SIG-M5 treated with dmso at 0.1 percent for 504 hours (cell line): Measurements from ENCODE around the gene PCNX1.
"Not testable (repeated sequence)": the region's sequence is repeated elsewhere in the genome, so short reads cannot be mapped to it uniquely, and the experiment has no call there.

Source experiments
- DNase-seq: peaks from one replicate; lab custom pipeline; 2025; ENCODE audit not compliant: unreplicated experiment; lab: John Stamatoyannopoulos, UW

Gene PCNX1

DNA sequence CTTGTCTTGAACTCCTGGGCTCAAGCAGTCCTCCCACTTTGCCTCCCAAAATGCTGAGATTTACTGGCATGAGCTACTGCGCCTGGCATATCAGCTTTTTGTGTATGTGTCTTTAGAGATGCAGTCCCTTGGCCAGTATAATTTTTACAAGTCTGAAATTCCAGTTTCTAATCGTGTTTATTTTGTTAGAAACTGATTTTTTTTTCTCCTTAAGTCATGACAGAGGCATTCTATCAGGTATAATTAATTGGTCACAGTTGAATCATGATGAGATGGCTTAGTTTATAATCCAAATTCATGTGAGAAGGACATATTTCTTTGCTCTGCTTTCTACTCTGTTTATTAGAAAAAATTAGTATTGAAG is 98.9 kb downstream of the PCNX1 start:
- DNase-seq, result no peak

DNA sequence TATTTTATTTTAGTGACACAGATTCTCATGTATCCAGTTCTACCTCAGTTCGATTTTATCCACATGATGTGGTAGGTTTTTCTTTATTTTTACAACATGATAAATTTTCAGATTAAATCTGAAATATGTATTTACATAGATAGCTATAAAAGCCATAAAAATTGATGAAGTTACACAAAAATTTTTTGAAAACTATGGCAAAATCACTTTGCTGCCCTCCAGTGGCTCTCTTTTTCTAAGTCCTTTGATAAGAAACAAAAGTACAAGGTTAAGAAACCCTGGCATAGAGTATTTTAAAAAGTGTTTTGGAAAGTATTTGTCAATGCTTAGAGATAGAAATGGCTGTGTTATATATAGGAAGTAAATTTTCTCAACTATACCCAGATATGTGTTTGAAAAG is 104.2 kb downstream of the PCNX1 start:
- no peak for DNase-seq

DNA sequence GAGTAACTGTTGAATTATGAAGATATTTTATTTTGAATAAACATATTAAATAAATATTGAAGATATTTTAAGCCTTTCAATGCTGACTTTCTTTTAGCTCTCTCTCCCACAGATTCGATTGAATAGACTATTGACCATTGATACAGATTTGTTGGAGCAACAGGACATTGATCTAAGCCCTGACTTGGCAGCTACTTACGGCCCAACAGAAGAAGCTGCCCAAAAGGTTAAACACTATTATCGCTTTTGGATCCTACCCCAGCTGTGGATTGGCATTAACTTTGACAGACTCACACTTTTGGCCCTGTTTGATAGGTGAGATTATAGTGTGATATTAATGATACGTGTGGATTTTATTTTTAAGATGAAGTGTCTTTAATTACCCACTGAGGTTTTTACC is 105.6 kb downstream of the PCNX1 start:
- DNase-seq, result no peak

DNA sequence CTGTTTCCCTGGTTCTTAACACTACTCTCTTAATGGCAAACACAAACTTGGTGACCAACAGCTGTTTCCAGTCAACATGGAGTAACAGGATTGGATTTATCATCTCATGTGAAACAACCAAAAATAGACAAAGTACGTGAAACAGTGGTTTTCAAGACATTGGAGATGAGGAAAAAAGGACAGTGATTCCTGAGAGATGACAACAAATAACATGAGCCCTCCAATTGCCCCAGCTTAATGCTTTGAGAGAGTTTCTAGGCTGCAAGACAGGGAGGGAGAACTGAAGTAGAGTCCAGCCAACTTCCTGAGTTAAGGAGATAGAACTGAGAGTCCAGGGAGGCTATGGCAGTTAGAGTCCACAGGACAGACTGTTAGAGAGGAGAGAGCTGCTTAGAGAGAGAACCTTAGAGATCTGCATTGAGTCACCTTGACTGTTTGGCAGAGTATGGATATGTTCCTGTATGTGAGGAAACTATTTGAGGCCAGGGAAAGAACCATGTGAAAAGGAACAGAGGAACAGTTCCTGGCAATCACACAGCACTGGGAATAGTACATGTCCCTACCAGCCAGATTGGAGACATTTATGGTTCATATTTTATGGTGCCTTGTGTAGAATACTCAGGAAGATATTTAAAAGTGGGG is 106.4 kb downstream of the PCNX1 start:
- DNase-seq, result no peak

DNA sequence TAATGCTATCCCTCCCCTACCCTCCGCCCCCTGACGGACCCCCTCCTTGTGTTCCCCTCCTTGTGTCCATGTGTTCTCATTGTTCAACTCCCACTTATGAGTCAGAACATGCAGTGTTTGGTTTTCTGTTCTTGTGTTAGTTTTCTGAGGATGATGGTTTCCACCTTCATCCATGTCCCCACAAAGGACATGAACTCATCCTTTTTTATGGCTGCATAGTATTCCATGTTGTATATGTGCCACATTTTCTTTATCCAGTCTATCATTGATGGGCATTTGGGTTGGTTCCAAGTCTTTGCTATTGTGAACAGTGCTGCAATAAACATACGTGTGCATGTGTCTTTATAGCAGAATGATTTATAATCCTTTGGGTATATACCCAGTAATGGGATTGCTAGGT is 112.7 kb downstream of the PCNX1 start:
- not testable (repeated sequence) for DNase-seq

DNA sequence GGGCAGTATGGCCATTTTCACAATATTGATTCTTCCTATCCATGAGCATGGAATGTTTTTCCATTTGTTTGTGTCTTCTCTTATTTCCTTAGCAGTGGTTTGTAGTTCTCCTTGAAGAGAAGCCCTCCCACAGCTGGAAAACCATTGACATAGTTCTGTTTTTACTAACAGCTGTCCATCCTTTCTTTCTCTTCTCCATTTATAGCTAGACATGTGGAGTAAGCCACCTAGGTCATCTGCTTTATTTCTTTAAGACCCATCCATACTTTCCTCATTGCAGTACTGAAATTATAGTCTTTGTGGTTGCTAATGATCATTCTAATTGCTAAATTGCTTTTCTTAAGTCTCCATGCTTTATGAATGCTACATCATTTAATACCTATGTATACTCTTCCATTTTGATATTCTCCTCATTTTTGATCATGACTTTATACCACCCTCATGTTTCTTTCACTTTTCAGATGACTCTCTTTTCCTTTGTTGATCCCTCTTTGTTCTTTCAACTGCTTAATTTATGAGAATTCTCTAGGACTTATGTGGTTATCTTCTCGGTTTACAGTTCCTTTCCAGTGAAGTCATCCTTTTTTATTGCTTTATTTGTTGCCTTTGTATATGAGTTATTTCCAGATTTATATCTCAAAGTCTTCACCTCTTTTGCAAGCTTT is 114.2 kb downstream of the PCNX1 start:
- DNase-seq, result no peak

DNA sequence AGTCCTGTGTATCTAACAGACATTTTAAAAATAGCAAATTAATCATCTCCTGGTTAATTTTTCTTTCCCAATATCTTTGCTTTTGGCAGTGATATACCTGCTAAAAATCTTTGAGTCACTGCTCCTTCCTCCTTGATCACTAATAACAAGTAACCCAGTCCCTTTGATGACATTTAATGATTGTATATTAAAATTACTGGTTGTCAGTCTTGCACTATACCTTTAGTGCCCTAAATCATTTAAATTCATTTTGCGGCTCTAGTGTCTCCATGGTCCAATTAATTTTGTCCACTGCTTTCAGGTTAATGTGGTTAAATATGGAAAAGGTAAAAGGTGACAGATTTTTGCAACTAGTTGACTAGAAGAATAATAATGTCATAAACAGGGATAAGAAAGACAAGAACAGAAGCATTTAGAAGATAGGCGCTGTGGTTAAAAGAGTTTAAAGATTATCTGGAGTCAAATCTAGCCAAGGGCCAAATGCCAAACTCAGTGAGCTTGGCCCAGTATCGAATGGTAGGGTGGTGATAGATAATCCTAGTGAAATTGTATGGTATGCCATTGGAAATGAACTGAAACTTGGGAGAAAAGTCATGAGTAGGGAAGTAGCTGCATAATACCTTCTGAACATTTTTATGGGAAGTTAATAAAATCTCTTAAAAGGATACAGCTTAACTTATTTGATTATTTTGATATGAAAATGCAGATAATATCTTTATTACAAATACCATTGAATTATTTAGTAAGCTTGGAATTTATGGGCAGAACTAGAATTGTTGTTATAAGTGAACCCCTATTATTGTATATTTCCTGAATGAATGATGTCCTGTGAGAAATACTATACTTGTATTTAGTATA is 115.0 kb downstream of the PCNX1 start:
- no peak for DNase-seq

DNA sequence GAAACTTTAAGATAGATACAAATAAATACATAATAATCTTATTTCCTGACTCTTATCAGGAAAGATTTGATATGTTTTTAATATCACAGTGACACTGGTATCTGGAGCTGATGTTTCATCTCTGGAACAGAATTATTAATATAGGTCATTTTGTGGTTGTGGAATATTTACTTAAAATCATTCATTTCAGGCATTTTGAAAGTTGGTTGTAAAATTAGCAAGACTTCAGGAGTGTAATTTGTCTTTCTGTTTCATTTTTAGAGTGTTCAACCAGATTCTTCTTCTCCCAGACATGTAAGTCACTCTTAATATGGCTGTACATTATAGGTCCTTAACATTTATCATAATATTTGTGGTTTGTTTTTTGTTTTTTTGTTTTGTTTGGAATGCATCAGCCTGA is 115.7 kb downstream of the PCNX1 start:
- no peak for DNase-seq

DNA sequence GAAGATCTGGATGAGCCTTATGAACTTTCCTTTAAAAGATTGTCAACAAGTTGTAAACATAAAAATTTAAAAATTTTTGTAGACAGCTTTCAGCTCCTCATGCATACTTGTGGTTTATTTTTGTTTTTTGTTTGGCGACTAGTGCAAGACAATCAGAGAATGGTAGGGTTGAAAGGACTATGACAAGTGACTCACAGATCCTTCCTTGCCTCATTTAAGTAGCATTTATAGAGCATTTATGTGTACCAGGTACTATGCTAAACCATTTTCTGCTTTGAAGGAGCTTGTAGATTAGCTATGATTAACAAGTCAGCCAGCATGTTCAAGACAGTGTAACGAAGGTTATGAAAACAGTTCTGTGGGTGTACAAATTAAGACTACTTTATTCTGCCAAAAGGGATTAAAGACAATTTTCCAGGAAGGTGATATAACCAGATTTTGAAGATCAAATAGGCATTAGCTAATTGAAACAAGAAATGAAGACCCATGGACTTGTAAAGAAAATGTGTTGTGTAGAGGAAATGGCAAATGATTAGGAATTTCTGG is 122.0 kb downstream of the PCNX1 start:
- DNase-seq, result no peak

DNA sequence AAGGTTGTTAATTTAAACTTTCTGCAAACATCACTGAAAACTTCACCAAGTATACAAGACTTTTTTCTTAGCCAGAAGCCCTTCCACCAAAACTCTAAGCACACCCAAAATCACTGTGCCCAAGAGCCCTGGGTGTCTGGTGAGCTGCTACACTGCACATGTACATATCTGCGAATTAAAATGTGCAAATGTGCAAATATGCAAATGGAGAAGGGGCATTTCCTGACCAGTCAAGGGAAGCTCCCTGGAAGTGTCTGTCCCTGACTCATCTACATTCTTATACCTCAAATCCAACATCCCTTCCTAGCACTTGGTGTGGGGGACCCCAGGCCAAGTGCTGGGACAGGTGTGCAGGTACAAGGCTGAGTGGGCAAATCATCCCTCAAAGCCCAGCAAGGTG is 123.7 kb downstream of the PCNX1 start:
- DNase-seq, result no peak

DNA sequence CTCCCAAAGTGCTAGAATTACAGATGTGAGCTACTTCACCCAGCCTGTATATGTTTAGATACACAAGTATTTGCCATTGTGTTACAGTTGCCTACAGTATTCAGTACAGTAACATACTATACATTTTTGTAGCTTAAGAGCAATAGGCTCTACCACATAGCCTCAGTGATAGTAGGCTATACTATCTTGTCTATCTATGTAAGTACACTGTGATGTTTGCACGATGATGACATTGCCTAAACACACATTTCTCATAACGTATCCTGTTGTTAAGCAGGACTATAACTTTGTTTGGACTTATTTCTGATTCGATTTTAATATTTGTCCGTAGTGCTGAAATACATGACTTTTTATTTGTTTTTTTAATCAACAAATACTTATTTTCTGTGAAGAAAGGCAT is 129.2 kb downstream of the PCNX1 start:
- no peak for DNase-seq

DNA sequence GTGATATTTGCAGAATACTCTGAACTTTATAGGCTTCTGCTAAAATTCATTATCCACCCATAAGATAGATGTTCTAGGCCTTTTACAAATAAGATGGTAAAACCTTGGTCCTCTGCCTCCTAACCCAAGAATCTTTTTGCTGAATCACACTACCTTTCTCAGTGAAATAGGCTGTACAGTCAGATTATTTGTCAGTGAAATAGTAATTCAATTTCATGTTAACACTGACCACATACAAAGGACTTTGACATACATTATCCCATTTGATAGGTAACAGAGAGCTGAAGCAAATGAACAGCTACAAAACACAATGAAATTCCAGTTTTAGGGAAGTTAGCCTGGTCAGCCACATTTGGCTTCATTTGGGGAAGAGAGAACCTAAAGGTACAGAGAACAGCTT is 141.1 kb downstream of the PCNX1 start:
- DNase-seq, result no peak

DNA sequence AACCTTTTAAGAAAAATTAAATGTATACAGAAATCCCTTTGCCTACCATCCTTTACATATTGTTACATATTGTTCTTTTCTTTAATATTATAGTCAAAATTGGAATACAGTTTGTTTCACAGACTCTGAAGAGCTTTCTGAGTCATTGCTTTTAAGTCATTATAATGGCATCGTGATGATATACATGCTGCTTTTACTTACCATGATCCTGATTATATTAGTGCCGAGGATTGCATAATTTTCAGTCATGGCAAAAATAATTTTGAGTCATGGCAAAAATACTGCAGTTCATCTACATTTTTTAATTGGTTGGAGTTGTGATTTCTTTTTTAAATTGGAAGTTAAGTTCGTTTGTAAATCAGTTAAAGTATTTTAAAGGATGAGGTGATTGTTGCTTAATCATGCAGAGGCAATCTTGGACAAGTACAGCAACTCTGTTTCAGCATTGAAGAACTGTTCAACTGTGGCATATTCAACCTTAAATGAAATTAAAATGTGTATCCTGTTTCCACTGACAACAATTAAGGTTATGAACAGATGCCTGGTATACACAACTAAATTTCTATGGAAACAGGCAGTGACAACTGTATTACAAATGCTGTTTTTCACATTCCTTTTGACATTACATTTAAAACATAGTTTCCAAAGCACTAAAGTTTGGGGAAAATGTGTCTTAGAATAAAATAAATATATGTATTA is 142.3 kb downstream of the PCNX1 start:
- no peak for DNase-seq

DNA sequence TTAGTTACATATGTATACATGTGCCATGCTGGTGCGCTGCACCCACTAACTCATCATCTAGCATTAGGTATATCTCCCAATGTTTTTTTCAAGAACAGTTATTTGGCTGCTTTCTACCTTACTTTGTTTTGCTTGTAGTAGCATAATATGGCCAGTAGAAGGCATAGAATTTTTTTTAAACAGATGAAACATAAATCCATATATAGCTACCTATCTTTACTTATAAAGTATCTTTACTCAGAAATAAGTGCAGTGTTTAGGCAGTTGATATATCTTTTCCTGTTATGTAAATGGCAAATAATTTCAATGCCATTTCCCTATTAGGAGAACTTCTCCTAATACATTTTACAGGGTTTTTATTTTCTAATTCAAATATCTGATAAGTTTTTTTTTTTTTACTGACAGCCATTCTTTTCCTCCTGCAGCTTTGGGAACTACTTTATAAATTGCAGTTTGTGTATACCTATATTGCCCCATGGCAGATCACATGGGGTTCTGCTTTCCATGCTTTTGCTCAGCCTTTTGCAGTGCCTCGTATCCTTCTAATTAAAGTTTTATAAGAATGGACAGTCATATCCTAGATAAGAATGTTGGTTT is 143.1 kb downstream of the PCNX1 start:
- DNase-seq, result no peak

DNA sequence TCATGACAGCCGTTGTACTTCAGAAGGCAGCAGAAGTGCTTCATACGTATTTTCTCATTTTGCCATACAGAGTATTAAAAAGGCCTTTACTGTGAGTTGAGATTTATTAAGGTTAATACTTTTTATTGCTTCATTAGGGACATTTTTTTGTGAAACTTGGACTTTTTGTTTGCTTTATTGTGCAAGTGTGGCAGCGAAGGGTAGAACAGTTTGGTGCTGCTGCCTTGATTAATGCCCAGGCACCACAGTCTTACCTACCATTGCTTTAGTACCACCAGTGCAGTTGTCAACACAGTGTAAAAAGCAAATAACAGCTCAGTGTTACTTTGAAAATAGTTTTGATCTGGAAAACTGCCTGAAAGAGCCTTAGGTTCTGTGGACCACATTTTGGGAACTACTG is 147.4 kb downstream of the PCNX1 start:
- DNase-seq, result no peak

DNA sequence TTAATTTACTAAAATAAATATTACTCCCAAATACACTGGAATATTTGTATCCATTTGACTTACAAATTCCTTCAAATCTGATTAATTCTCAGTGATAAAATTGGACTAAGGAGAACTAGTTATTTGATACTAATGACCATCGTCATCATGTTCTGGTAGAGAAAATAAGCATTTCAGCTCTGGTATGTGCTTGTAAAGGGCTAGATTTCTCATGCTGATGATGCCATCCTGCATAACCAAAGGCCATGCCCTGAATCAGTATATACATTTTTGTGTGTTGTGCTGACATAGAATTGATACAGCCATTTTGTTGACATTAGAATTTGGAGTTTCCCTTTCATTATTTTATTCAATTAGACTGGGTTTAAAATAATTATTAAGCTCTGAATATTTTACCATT is 148.9 kb downstream of the PCNX1 start:
- DNase-seq, result no peak

DNA sequence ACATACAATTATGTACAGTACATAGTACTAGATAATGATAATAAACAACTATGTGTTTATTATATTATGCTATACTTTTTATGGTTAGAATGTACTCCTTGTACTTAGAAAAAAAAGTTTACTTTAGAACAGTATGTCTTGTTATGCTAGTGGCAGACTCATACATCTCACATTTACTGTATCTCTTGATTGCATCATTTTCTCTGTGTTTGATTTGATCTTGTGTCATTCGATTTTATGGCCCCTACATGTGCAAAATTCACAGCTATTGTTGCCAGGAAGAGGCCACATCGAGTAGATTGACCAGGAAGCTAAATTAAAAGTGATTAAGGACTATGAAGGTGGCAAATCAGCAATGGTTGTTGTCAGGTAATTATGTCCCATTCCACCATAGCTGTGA is 153.0 kb downstream of the PCNX1 start:
- no peak for DNase-seq

DNA sequence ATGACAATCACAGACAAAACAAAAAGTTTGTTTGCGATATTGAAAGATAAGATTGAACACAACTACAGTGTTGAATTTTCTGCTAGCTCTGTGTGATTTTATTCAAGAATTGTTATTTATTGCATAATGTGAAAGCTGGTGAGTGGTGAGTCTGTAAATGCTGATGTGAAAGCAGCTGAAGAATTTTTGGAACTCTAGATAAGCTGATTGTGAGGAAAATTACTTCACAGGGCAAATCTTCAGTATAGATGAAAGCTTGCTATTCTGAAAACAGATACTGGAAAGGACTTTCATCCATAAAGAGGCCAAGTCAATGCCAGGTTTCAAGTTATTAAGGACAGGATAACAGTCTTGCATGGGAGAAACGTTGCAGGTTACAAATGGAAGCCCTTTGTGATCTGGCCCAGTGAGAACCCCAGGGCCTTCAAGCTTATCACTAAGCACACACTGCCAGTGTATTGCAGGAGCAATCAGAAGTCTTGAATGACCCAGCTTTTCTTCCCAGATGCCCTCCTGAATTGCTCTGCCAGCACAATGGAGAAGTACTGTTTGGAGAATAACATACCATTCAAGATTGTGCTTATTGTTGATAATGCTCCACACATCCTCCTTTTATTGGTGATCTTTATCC is 153.7 kb downstream of the PCNX1 start:
- no peak for DNase-seq

DNA sequence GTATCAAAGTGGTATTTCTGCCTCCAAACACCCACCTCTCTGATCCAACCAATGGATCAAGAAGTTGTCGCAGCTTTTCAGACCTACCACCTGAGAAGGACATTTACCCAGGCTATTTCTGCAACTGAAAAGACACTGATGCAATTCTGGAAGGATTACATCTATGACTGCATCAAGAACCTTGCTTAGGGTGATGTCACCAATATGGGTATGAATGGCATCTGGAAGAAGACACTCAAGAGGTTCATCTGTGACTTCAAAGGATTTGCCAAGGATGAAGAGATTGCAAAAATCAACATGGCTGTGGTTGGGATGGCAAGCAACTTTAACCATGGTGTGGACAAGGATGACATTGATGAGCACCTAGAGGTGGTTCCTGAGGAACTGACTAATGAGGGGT is 154.2 kb downstream of the PCNX1 start:
- DNase-seq, result no peak

DNA sequence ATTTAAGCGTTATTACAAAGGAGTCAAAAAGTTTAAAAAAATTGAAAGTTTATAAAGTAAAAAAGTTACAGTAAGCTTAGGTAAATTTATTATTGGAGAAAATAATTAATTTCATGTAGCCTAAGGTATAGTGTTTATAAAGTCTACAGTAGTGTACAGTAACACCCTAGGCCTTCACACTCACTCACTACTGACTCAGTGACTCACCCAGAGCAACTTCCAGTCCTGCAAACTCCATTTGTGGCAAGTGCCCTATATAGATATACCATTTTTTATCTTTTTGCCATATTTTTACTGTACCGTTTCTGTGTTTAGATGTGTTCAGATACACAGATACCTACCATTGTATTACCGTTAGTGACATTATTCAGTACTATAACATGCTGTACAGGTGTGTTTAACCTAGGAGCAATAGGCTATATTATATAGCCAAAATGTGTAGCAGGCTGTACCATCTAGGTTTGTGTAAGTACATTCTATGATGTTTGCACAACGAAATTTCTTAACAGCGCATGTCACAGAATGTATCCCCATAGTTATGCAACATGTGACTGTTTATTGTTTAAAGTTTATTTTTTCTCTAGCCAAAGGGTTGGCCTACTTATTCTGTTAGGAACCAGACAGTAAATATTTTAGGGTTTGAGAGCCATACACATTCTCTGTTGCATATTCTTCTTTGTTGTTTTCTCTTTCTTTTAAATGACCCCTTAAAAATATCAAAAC is 155.5 kb downstream of the PCNX1 start:
- no peak for DNase-seq
